ENCODE data around the gene TAGLN. TPM values are rescaled to one million over a fixed set of nuclear protein-coding genes. Genes with fewer than 3 reads are reported as not detected.

TAGLN gene
- total and polyA plus RNA-seq, 2 of the 8 experiments (the other 6 are each of a cell fraction or from before 2014, with no cell fraction given), result 140 to 300 TPM

DNA sequence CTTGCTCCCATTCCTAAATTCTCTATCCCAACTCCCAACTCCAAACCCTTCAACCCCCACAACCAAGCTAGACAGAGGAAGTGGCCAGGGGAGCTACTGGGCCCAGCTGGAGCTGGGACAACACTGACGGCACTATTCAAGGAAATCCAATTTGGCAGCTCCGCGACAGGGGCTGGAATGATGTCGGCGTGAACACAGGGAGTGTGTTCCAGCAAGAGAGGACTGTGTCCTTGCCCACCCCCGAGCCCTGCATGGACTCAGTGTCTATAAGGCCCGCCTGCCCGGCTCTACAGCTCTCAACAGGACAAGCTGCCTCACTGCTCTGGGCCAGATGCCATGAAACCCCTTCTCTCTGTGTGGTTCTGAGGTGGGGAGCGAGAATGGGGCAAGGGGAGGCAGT is 21.4 kb downstream of the TAGLN start:
- POLR2A ChIA-PET (ENCODE audit: partially characterized antibody), result interaction anchor here (0.8 to 4.0 kb wide), 7 partner anchors 9 to 76 kb away, joined by 3 to 17 read pairs (median 6); partner anchors contain the start of gene TAGLN
- no peak overlapping the region for H2BK5ac ChIP-seq (ENCODE audit: low read depth, low read length)
- H3K79me2 ChIP-seq (ENCODE audit: control insufficient read depth in 1 of 2, insufficient read depth in 2 of 2, low read length in 2 of 2), result no peaks in the 10 kb centered on the region; a peak in 1 of 4 replicates
- no peaks in the 10 kb centered on the region for H3K9me3 ChIP-seq (ENCODE audit: insufficient read depth in 2 of 2, low read depth in 1 of 2, low read length in 1 of 2)
- H3K56ac ChIP-seq (replicated peaks; ENCODE audit: insufficient read length, low read depth, low read length), result no peak overlapping the region
- no peak overlapping the region for H2AFZ ChIP-seq (ENCODE audit: low read length)
- no peak overlapping the region for H2AK5ac ChIP-seq (ENCODE audit: low read depth, low read length)
- FAIRE-seq (no peak), DNase-seq (ENCODE audit: low read depth in 1 of 2, low spot score in 2 of 2) (no peak)
- H4K5ac ChIP-seq (ENCODE audit: insufficient read length, low read depth, low read length), result no peak overlapping the region
- H3K9ac ChIP-seq (replicated peaks in 1 of 4; ENCODE audit: extremely low read depth in 1 of 4, low read depth in 3 of 4, low read length in 3 of 4), result no peak overlapping the region
- H2BK12ac ChIP-seq (ENCODE audit: low read depth, low read length), result no peak overlapping the region
- H2BK20ac ChIP-seq (ENCODE audit: low read length), result no peak overlapping the region
- H3K79me1 ChIP-seq (ENCODE audit: low read depth, low read length), result no peaks in the 10 kb centered on the region
- 87% methylated on average over 9 of the region's 9 CpGs; no CpG with 5 or more reads in 1 of the 2 experiments for WGBS, 2 experiments (ENCODE audit: extremely low coverage in 1 of 2, insufficient coverage in 1 of 2, insufficient read length in 1 of 2, insufficient replicate concordance in 2 of 2, low coverage in 1 of 2, low lambda C conversion rate in 2 of 2, missing lambda C conversion rate in 1 of 2)
- H4K20me1 ChIP-seq (replicated peaks in 1 of 2; ENCODE audit: control insufficient read depth in 1 of 2, insufficient read depth in 2 of 2, low read length in 2 of 2), result peaks cover 0 to 1% of the 10 kb centered on the region in 2 experiments
- H3K4me1 ChIP-seq (replicated peaks in 1 of 4; ENCODE audit: control insufficient read depth in 3 of 4, insufficient read depth in 4 of 4, low read length in 3 of 4), result no peaks in the 10 kb centered on the region
- CTCF ChIA-PET (ENCODE audit: partially characterized antibody), result interaction anchor here (0.9 to 25.0 kb wide), 6 partner anchors 9 to 82 kb away, joined by 3 to 449 read pairs (median 20); partner anchors contain the start of genes PCSK7, SIDT2 and TAGLN
- H2BK15ac ChIP-seq (ENCODE audit: low read length), result no peak overlapping the region
- H3K27ac ChIP-seq (ENCODE audit: low read depth, low read length), result no peak overlapping the region
- H2BK120ac ChIP-seq (replicated peaks; ENCODE audit: low read depth, low read length), result no peak overlapping the region
- no peak overlapping the region for H3K18ac ChIP-seq (ENCODE audit: extremely low read depth, low read length)
- H3K23me2 ChIP-seq (ENCODE audit: low read depth, low read length), result no peaks in the 10 kb centered on the region
- no peak overlapping the region for H4K91ac ChIP-seq (replicated peaks; ENCODE audit: insufficient read length, low read length)
- H3K36me3 ChIP-seq (ENCODE audit: control insufficient read depth in 2 of 4, insufficient read depth in 4 of 4, low read length in 3 of 4), result peaks cover 9 to 38% (median 26%) of the 10 kb centered on the region in 4 experiments; a peak in 7 of 8 replicates
- H3K4ac ChIP-seq (replicated peaks; ENCODE audit: insufficient read length, low read depth, low read length), result no peak overlapping the region
- H3K23ac ChIP-seq (ENCODE audit: insufficient read length), result no peak overlapping the region
- no peaks in the 10 kb centered on the region for H3K27me3 ChIP-seq (replicated peaks in 1 of 4; ENCODE audit: control insufficient read depth in 3 of 4, extremely low read depth in 1 of 4, insufficient read depth in 3 of 4, low read length in 3 of 4)
- H3K4me3 ChIP-seq (ENCODE audit: extremely low read depth in 1 of 4, insufficient read depth in 2 of 4, low read depth in 3 of 4, low read length in 4 of 4), result no peak overlapping the region
- H3K4me2 ChIP-seq (ENCODE audit: insufficient read depth in 1 of 2, low read depth in 2 of 2, low read length in 2 of 2), result no peak overlapping the region
- no peak overlapping the region for H3K14ac ChIP-seq (ENCODE audit: insufficient read length)
- no peak overlapping the region for H4K8ac ChIP-seq (ENCODE audit: extremely low read depth, insufficient read depth, low read length)
- TF ChIP-seq POLR2A (IDR thresholded peaks at IDR 0.05; ENCODE audit: control extremely low read depth in 1 of 2, low read depth in 2 of 2, low read length in 2 of 2) (no peak), CREB1 (IDR thresholded peaks at IDR 0.05) (no peak)
